Stimulated activated CD4-positive, alpha-beta T cell treated with anti-CD3 and anti-CD28 coated beads, Interleukin-4, amount 100 ng/mL, for 48 hours (primary cell): Measurements from ENCODE around the gene CPSF3.

Experiments
- DNase-seq, 2 donors: peaks; one replicate each; pipeline ENCODE4 v3.0.0-alpha.2; 2020; ENCODE audit warnings: low read depth in 2 of 2

Gene CPSF3

DNA sequence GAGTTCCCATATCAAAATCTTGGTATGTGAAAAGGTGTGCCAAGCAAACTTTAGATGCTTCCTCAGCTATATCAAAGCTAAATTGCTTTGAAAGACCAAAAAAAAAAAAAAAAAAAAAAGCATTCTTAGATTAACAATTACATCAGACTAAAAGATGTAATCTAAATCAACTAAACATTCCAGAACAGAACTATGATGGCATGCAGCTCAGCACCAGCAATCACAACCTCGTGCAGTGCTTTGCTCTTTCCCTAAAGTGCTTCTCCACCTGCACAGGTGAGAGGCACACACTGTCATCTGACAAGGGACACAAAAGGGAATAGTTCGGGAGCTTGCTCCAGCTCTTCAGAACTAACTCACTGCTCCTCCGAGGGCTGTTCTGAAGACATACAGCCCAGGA lies 94.7 kb downstream of the CPSF3 start:
- no peak for DNase-seq

GRCh38 chr2:9518780-9519179 lies 95.3 kb downstream of the CPSF3 start:
- no peak for DNase-seq

DNA sequence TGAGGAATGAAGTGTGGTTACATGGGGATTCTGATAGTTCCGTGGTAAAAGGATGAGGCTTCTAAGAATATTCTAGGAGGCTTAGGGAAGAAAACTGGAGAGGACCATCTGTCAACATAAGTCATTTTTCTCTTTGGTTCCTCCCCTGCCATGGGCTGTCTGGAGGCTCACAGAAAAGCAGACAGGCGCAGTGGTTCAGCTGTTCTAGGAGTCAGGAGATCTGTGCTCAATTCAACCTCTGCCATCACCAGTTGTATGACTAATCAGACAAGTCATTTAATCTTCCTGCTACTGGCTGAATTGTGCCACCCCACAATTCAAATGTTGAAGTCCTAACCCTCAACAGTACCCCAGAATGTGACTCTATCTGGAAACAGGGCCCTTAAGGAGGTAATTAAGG lies 95.8 kb downstream of the CPSF3 start:
- no peak for DNase-seq
